GM06990 (cell line): ENCODE measurements around the gene KRTDAP.

Source experiments
- DNase-seq: peaks from one replicate; pipeline ENCODE4 v3.0.0-alpha.2; 2011; ENCODE audit not compliant: insufficient read length; ENCODE audit errors: extremely low read depth
- H3K27me3 ChIP-seq: replicated peaks from 2 replicates; pipeline ENCODE4 v1.6.0; 2011; ENCODE audit warnings: low read length; ENCODE audit not compliant: control insufficient read depth, insufficient read depth
- H3K36me3 ChIP-seq: 2 replicates; pipeline ENCODE4 v1.5.1; 2011; ENCODE audit warnings: low read length; ENCODE audit not compliant: control insufficient read depth, insufficient read depth
- H3K4me3 ChIP-seq: replicated peaks from 2 replicates; pipeline ENCODE4 v1.5.1; 2011; ENCODE audit warnings: low read depth, mild to moderate bottlenecking, control low read depth, low read length
- CTCF ChIP-seq: IDR thresholded peaks from 2 replicates; pipeline ENCODE4 v1.5.1; 2011; ENCODE audit warnings: low read length, control low read depth, mild to moderate bottlenecking, inconsistent platforms; ENCODE audit not compliant: insufficient read depth, poor library complexity, severe bottlenecking

The KRTDAP gene

GRCh38 chr19:35490364-35490763, at the start of gene KRTDAP:
TSS of gene KRTDAP (minus strand) at chr19:35490464. CDS start at chr19:35490442, 22 bp downstream.
- TF ChIP-seq CTCF, result no peak
- no peak within 1 kb of the TSS for H3K4me3 ChIP-seq
- no peaks in the 10 kb centered on the region for H3K36me3 ChIP-seq

GRCh38 chr19:35539850-35540249, 49.6 kb upstream of the KRTDAP start:
- no peaks in the 10 kb centered on the region for H3K27me3 ChIP-seq
- peaks cover 4% of the 10 kb centered on the region for H3K36me3 ChIP-seq
- no peak for TF ChIP-seq CTCF
- no peak for DNase-seq
- no peak overlapping the region for H3K4me3 ChIP-seq

More at GRCh38 chr19:35490364-35490763, at the start of gene KRTDAP:
- no peaks in the 10 kb centered on the region; the same call in none of the 2 replicates for H3K27me3 ChIP-seq
- no peak for DNase-seq

GRCh38 chr19:35539314-35539713, 49.0 kb upstream of the KRTDAP start:
- no peak for TF ChIP-seq CTCF
- H3K36me3 ChIP-seq, result peaks cover 4% of the 10 kb centered on the region
- H3K4me3 ChIP-seq, result no peak overlapping the region
- no peak for DNase-seq
- H3K27me3 ChIP-seq, result no peaks in the 10 kb centered on the region

GRCh38 chr19:35534803-35535480, 44.7 kb upstream of the KRTDAP start:
- H3K4me3 ChIP-seq, result no peak overlapping the region
- TF ChIP-seq CTCF, result no peak
- H3K27me3 ChIP-seq, result no peaks in the 10 kb centered on the region; the same call in 1 of the 2 replicates
- H3K36me3 ChIP-seq, result no peaks in the 10 kb centered on the region; the same call in 1 of the 2 replicates
- DNase-seq, result no peak

- TF ChIP-seq CTCF, result no peak
- no peaks in the 10 kb centered on the region for H3K36me3 ChIP-seq
- H3K4me3 ChIP-seq, result no peak overlapping the region
- H3K27me3 ChIP-seq, result no peaks in the 10 kb centered on the region; the same call in 1 of the 2 replicates
- peak; percentile 48 for DNase-seq
Observed at GRCh38 chr19:35533822-35534392, 43.6 kb upstream of the KRTDAP start.
